IPS DF 4.7 (cell line): ENCODE measurements around the gene CENATAC.
"Not testable (repeated sequence)": the region's sequence is repeated elsewhere in the genome, so short reads cannot be mapped to it uniquely, and the experiment has no call there.

ENCODE experiments used
- DNase-seq: peaks from one replicate; pipeline ENCODE4 v3.0.0-alpha.2; 2013; ENCODE audit warnings: low spot score; ENCODE audit errors: extremely low read depth

CENATAC gene, protein sequence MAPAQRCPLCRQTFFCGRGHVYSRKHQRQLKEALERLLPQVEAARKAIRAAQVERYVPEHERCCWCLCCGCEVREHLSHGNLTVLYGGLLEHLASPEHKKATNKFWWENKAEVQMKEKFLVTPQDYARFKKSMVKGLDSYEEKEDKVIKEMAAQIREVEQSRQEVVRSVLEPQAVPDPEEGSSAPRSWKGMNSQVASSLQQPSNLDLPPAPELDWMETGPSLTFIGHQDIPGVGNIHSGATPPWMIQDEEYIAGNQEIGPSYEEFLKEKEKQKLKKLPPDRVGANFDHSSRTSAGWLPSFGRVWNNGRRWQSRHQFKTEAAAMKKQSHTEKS

GRCh38 chr11:118997627-118998387 is at the start of gene CENATAC:
Gene CENATAC (plus strand): TSS chr11:118998138. CDS start chr11:118998198, 60 bp downstream.
- peak; percentile 78 for DNase-seq

DNA sequence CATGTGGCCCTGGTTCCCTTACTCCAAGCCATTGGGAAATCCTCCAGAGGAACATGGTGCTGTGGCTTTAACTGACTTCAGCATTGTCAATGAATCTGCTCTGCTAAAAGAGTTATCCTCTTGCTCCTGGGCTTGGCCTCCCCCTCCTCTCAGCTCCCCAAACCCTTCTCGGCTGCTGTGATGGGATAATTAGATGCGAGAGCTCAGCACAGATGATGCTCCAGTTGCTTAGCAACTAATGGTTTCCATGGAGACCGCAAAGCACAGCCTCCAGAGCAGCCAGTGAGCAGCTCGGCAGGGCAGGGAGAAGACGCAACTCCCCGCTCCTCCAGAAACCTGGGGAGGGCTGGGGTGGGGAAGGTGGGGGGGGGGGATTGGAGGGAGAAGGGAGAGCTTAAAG is 44.7 kb upstream of the CENATAC start:
- DNase-seq = no peak

- not testable (repeated sequence) for DNase-seq
Measured at GRCh38 chr11:118953976-118954375, 44.0 kb upstream of the CENATAC start.

GRCh38 chr11:118956094-118956846 is 41.7 kb upstream of the CENATAC start, which contains the start of gene UPK2:
Gene UPK2 (plus strand): TSS chr11:118956298. CDS start chr11:118956351, 53 bp downstream.
- peak; percentile 78 for DNase-seq

DNA sequence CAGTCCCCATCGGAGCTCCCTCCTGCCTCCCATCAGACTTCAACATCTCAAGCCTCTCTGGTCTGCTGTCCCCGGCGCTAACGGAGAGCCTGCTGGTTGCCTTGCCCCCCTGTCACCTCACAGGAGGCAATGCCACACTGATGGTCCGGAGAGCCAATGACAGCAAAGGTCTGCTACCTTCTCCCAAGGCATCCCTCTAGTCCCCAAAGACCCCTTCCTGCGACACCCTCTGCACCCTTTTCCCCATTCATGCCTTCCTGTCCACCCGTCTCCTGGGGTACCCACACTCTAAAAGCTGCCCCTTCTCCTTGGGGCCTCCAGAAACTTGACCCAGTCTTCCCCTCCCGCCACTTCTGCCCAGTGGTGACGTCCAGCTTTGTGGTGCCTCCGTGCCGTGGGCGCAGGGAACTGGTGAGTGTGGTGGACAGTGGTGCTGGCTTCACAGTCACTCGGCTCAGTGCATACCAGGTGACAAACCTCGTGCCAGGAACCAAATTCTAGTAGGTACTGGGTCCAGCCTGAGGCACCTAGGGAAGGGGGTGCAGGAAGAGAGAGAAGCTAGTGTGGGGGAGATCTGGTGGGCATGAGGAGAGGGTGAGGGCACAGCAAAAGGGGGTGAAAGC is 41.0 kb upstream of the CENATAC start:
- no peak for DNase-seq

DNA sequence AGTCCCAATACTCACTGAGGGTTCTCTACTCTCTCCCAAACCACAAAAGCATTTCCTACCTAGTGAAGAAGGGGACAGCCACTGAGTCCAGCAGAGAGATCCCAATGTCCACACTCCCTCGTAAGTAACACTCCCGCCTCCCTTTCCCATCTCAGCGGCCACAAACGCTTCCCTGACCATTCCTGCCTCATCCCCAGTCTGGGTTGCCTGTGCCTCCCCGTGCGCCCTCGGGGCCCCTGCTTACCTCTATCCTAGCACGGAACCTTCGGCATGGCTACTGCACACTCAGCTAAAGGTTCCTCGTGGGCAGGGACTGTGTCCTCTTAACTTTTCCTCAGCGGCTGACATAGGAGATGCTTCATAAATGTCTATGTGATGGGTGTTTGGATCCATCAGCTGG is 40.4 kb upstream of the CENATAC start:
- no peak for DNase-seq

GRCh38 chr11:118957968-118958367 is 40.0 kb upstream of the CENATAC start:
- no peak for DNase-seq

DNA sequence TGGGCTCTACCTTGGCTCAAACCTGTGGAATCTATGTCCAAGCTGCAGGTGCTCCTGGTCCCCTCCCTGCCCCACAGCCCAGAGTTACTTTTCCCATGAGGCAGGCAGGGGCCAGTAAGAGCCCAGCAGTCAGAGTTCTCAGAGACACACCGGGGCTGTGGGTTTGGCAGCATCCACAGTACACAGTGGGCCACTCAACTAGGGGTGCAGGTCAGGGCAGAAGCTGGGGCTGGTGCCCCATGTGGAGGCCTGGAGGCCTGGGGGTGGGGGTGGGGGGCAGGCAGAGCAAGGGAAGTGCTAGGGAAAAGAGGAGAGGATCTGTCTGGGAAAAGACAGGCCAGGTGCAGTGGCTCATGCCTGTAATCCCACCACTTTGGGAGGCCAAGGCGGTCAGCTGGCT is 39.4 kb upstream of the CENATAC start:
- no peak for DNase-seq

DNA sequence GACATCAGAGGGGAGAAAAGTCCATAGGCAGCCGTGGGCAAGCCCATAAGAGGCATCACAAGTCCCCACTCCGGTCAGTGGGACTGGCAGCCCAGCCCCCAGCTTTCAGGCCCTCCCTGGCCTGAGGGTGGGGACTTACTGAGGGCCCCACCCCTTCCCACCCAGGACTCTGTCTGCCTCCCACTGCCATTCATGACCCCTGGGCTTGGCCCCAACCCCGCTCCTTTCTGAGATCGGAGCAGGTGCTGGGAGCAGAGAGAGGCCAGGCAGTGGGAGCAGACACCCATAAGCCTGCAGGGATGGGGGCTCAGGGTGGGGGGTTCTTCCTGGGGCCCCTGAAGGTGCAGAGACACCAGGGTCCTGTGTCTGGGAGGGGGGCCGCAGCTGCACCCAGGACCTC is 36.7 kb upstream of the CENATAC start:
- no peak for DNase-seq

DNA sequence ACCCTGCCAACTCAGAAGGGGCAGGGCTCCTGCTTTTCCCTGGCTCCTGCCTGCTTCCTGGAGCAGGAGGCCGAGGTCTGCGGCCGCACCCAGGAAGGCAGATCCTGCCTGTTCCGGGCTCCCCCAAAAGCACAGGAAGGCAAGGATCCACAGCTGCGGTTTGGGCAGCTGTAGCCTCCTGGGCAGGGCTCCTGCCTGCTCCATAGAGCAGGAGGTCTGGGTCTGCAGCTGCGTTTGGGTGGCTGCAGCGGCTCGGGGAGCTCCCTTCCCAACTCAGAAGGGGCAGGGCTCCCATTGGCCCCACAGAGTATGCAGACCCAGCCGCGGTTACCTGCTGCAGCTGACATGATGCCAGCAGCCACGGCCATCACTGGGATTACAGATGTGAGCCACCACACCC is 36.3 kb upstream of the CENATAC start:
- DNase-seq = no peak

GRCh38 chr11:118969508-118969907 is 28.4 kb upstream of the CENATAC start:
- not testable (repeated sequence) for DNase-seq

GRCh38 chr11:118971646-118972045 is 26.3 kb upstream of the CENATAC start, which contains the start of gene FOXR1:
Gene FOXR1 (plus strand): TSS chr11:118971761. CDS start chr11:118971932, 171 bp downstream.
- no peak for DNase-seq

DNA sequence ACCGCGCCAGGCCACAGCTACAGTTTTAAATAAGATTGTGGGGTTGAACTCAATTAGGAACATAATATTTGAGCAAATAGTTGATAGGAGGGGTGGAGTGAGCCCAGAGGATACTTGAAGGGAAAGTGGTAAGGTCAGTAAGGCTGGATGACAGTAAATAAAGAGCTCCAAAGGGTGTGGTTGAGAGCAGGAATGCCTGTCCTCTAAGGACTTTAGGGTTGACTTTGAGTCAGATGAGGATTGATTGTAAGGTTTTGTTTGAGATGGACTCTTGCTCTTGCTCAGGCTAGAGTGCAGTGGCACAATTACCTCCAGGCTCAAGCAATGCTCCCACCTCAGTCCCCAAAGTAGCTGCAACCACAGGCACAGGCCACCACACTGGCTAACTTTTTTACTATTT is 24.0 kb upstream of the CENATAC start:
- DNase-seq = no peak

- no peak for DNase-seq
Measured at GRCh38 chr11:118975771-118976709, 21.9 kb upstream of the CENATAC start.

DNA sequence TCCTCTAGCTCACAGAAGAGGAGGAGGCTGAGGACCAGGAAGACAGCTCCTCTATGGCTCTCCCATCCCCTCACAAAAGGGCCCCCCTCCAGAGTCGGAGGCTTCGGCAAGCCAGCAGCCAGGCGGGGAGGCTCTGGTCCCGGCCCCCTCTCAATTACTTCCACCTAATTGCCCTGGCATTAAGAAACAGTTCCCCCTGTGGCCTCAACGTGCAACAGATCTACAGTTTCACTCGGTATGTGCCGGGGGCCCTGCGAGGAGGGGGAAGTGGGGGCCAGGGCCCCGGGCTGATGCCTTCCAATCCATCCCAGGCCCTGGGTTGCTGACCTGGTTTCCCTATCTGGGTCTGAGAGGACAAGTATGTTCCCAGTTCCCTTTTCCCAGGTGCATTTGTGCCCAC is 18.5 kb upstream of the CENATAC start:
- DNase-seq = no peak

DNA sequence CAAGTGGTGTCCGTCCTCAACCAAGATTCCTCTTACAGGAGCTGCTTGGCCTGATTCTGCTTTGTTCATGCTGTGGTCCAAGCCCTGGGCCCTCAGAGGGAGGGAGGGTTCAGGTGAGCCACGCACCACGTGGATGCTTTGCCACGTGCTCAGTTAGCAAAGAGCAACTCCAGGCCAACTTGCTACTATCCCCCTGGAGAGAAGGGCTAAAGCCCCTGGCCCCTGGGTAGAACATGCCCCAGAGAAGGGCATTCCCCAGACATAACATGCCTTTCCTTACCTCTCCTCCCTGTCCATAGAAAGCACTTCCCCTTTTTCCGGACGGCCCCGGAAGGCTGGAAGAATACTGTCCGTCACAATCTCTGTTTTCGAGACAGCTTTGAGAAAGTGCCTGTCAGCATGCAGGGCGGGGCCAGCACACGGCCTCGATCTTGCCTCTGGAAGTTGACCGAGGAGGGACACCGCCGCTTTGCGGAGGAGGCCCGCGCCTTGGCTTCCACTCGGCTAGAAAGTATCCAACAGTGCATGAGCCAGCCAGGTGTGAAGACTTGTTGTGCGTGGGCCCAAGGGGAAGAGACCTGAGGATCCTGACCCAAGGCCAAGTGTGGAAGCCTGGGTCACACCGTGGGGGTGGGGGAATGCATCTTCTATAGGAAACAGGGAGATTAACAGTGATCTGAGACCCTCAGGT is 17.6 kb upstream of the CENATAC start:
- no peak for DNase-seq

DNA sequence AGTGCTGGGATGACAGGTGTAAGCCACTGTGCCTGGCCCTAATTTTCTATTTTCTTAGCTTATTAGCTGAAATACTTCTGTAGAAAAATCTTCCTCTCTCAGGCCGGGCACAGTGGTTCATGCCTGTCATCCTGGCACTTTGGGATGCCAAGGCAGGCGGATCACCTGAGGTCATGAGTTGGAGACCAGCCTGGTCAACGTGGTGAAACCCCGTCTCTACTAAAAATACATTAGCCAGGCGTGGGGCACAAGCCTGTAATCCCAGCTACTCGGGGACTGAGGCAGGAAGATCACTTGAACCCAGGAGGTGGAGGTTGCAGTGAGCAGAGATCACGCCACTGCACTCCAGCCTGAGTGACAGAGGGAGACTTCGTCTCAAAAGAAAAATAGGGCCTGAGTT is 13.6 kb upstream of the CENATAC start:
- not testable (repeated sequence) for DNase-seq

DNA sequence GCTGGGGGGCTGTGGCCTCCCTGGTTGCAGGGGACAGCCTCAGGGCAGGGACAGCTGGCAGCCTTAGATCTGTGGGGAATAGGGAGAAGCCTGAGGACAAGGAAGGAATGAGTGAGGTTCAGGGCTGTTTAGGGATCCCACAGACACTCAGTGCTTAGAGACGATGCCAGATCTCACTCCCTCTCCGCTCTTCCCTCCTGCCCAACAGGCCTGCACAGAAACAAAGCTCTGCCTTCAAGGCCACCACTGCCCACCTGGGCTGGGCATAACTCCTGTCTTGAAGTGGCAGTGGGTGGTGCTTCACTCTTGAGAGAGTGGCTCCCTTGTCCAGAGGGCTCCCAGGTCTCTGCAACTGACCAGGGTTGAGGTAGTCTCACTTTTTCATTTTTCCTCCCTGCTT is 13.1 kb upstream of the CENATAC start:
- DNase-seq = no peak

DNA sequence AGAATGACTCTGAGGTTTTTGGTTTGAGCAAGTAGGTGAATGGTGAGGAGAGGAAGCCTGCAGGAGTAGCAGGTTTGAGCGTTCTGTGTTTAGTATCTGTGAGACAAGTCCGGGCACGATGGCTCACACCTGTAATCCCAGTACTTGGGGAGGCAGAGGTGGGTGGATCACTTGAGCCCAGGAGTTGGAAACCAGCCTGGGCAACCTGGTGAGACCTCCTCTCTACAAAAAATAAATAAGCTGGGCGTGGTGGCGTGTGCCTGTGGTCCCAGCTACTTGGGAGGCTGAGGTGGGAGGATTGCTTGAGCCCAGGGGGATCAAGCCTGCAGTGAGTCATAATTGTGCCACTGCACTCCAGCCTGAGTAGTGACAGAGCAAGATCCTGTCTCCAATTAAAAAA is 9.7 kb upstream of the CENATAC start:
- DNase-seq = no peak
